Measurements from ENCODE around the gene NTN4.

The NTN4 gene

DNA sequence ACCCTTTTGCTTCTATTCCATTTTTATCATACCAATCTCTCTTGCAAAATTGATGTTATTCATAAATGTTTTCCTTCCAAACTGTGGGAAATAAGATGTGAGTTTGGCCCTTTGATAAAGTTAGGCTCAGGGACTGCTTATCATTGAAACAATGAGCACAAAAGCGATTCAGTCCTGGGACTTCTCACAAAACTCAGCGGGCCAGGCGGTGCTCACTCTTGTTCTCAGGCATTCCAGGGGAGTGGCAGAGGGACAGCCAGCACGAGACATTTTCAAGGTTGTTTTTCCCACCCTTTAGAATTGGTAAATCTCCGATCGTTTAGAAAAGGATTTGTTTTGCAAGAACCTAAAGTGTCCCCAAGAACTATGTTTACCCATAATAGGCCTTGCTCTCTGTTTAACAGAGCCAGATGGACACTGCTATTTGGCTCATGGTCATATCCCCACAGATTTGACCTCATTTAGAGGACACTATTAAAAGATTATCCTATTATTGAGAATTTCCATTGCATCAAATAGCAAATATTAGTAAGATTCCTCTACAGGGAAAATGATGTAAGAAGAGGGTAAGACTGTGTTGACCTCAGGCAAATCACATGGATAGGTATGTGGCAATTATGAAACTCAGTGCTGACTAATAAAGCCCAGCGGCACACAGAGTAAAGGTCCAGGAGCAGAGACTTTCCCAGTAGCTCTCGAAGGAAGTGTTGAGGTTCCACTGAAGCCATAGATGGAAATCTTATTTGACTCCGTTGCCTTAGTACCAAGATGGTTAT is 136.6 kb downstream of the NTN4 start:
- no peak for DNase-seq

DNA sequence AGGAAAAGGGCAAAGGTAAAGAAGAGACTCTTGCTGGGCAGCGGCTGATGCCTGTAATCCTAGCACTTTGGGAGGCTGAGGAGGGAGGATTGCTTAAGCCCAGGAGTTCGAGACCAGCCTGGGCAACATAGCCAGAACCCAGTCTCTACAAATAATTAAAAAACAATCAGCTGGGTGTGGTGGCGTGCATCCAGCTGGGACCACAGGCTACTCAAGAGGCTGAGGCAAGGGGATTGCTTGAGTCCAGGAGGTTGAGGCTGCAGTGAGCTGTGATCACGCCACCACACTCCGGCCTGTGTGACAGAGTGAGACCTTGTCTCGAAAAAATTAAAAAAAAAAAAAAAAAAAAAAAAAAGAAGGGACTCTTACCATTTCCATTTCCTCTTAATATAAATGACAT is 138.9 kb downstream of the NTN4 start:
- DNase-seq: no peak

DNA sequence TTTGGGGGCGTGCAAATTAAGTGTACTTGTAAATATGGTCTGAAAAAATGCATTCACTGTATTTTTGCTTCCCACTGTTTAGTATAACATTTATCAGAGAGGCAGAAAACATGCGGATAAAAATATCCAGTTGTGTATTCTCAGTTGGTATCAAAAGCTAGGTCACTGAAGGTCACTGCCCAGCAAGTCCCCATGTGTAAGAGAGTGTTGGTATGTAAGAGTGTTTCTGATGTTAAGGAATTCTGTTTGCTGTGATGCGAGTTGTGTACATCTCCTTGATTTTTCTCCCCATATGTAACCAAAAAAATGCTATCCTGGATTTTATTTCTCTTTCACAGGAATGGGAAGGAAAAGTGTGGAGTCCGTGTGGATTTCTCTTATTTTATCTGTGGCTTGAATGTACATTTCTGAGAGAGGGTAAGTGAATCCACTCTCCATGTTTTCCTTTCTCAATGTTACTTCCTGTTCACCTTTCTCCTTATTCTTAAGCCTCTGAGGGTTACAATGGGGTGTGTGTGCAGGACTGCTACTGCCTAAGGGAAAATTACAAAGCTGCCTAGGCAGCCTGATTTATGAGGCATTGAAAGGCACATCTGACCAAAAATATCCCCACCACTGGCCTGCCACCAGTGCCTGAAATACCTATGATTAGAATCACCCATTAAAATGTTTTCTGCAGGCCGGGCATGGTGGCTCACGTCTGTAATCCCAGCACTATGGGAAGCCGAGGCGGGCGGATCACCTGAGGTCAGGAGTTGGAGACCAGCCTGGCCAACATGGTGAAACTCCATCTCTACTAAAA is 141.4 kb downstream of the NTN4 start:
- no peak for DNase-seq

DNA sequence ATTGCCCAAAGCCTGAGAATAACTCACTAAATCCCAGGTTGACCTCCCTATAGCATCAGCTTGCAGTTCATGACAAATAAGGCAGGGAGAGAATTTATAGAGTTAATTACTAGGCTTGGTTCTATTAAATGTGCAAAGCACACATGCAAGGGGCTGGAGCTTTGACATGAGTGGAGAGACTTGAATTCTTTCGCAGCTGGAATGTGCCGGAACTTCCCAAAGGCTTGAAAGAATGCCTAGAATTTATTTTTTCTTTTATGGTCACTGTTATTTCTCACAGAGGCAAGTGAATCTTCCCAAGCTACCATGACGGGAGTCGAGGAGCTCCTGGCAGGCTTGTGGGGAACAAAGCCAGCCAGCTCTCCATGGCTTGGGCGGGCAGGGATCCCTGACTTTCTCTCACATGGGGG is 143.8 kb downstream of the NTN4 start:
- no peak for DNase-seq

DNA sequence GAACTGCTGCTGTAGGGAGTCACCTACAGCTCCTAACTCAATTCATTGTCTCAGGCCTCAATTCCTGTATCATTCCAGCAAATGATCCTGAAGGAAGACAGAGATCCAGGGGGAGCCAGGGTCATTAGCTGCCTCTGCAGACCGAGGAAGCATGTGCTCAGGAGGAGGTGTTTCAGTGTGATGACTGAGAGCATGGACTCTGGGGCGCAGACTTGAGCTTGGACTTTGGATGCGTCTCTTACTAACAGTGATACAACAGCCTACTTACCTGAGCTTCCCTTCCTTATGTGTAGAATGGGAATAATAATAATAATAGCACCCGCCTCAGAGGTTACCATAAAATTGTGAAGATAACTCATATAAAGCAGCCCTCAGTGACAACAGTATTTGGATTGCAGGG is 147.3 kb downstream of the NTN4 start:
- DNase-seq: no peak

DNA sequence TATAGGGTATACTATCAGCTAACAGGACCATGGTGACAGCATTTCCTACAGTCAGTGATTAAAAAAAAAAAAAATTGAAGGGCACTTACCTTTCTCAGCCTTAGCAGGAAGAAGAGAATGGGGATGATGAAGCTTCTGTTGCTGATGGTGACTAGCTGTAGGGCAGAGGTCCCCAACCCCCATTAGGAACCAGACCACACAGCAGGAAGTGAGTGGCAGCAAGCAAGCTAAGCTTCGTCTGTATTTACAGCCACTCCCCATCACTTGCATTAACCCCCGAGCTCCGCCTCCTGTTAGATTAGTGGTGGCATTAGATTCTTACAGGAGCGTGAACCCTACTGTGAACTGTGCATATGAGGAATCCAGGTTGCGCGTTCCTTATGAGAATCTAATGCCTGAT is 148.0 kb downstream of the NTN4 start:
- DNase-seq: no peak

DNA sequence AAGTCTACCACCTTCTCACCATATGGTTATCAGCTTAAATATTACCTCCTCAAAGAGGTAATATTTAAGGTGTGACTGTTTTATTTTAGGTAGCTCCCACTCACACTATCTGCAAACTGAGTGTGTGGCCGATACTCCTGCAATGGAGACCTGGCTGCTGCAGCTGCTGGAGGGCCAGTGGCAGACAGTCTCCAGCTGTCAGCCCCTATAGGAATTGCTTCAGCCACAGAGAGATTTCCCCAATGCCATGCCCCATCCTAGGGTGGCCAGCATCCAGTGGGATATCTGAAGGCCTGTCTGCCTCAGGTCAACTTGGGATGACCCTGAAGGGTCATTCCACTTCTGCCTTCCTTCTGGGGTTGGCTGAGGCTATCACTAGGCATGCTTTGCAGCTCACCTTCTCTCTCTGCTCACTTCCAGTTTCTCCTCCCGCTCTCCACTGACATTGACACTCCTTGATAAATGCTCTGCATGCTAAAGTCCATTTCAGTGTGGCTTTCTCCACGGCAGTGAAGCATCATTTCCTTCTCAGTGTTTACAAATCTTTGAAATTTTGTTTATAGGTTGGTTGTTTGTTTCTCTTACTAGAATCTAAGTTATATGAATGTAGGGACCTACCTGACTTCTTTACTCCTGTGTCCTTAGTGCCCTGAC is 149.1 kb downstream of the NTN4 start:
- DNase-seq: no peak

DNA sequence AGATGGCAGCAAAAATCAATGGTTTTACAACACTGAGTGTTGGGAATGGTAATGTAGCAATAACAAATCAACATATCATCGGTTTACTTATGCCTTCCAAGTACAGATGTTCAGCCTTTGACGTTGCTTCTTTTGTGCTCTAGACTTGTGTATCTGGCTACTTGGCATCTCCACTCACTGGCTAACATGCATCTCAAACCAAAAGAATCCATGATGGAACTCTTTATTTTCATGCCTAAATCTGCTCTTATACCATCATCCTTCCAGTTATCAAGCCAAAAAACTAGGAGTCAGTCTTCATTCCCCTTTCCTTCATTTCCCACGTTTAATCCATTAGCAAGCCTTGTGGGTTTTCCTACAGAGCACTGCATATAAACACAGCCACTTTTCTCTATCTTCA is 150.0 kb downstream of the NTN4 start:
- no peak for DNase-seq

DNA sequence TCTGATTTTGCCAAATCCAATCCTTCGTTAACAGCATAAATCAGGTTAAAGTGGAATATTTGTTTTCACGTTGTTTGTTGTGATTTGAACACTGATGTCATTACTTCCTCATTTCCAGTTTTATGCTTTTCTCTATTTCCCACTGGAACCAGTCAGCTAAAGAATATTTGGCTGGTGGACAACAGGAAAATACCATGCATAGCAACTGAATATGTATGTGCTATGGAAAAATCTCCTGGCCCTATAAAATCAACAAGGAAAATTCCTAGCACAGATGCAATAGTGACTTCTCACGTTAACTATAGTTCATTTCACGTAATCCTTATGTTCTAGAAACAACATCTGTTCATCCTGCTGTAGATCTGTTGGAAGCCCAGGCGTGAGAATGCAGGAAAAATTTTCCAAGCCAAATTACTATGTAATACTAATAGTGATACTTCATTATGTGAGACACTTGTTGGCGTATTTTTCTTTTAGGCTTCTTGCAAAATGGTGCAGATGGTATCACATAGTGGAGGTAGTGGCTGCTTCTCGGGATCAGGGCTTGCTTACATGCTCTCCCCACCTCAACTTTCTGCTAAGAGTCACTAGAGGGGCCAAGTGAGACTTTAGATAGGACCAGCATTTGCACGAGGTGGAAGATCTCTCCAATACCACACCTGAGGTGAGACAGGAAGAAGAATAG is 153.0 kb downstream of the NTN4 start:
- DNase-seq: no peak

DNA sequence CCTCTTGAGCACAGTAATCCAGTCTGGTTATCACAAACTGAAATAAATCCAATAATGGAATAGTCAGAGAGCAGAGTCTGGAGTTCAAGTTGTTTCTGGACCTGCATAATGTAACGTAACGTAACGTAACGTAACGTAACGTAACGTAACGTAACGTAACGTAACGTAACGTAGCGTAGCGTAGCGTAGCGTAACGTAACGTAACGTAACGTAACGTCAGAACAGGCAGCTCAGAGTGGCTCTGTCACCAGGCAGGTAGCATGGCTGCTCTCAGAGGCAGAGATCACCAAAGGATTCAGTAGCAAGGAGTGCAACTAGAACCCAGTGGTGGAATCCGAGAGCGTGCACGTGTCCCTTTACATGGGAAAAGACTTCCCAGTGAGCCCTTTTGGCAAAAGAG is 153.6 kb downstream of the NTN4 start:
- no peak for DNase-seq

DNA sequence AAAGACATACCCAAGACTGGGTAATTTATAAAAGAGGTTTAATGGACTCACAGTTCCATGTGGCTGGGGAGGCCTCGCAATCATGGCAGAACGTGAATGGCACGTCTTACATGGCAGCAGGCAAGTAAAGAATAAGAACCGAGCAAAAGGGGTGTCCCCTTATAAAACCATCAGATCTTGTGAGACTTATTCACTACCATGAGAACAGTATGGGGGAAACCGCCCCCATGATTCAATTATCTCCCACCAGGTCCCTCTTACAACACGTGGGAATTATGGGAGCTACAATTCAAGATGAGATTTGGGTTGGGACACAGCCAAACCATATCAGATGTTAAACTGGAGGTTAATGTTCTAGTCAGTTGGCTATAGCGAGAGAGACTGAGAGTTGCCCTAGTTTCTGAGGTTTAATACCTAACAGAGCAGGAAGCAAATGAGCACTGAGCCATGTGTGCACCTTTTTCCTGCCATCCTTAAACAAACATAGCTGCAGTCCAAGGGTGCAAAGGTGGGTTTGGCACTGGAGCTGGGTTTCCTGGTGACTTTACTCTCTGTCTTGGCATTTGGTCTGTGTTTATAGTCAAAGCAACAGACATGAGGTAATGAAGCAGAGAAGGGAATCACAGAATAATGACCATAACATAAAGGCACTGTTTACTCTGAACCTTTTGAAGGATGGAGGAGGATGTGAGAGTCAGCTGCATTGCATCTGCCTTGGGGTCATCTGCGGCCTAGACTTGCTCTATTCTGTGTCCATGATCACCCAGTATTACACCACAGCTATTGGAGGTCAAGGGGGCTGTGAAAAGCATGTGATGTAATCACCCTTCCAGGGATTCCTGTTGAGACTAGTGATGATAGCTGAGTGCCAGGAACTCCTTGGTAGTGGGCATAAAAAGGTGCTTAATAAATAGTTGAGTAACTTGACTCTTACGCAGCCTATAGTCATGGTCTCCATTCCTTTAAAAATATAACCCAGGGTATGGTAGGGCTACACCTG is 155.6 kb downstream of the NTN4 start:
- DNase-seq: no peak

DNA sequence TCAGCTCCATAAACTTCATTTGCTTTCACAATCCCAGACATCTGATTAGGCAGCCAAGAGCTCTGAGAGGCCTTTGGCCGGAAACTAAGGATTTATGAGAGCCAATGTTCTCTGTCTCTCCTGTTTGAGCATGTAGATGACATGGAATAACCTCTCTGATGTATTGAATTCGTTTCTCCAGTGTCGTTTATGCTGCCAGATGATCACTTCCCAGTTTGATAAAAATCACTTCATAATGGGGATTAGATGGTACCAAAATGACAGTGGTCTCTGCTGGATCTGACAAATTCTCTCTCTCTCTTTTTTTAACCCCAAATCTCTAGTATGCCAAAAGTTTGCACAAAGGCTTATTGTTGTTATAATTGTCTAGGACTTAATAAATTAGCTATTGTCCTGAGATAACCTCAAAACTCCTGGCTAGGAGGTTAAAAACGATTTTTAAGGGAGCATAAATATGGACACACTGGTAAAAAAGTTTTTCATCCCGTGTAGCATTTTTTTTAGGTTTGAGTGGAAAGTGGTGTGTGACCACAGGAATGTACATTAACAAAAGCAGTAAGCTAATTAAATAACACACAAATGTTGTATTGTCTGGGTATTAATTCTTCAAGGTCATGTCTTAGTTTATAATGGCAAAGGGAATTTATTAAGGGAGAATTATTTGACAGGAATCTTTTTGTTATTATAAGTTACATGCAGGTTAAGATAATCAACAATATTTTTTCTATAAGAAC is 156.7 kb downstream of the NTN4 start:
- no peak for DNase-seq

DNA sequence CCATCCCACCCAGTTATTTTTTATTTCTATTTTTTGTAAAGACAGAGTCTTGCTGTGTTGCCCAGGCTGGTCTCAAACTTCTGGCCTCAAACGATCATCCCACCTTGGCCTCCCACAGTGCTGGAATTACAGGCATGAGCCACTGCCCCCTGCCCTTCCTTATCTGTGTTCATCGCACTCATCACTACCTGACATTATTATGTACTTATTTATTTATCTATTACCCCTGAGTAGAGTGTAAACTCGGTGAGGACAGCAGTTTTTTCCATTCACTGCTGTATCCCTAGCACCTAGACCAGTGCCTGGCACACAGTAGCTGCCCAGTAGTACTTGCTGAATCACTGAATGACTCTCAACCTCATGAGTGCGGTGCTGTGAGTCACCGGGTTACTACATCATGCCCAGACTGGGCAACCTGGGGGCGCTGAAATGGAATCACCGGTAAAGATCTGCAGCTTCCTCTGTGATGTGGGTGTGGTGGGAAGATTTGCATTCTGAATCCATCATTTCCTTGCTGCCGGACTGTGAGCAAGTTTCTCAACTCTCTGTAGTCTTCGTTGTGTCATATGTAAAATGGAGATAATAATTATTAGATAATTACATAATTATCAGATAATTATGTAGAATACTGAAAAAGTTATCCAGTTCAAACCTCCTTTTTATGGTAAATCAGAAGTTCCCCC is 157.4 kb downstream of the NTN4 start:
- DNase-seq: no peak

DNA sequence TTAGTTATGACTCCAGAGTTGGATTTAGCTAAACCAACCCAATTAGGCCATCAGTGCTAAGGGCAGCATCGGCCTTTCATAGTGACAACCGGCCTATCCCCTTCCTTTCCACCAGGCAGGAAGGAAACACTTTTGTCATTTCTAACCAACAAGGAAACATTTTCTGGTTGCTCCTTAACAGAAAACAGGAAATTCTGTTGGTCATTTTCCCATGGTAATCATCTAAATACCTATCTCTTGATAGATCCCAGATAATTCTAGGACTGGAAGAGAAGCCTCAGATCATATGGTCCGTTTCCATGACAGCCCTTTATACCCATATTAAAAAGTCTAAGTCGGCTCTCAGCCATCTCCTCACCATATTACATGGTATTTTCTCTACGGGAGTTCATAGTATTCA is 160.1 kb downstream of the NTN4 start:
- no peak for DNase-seq

DNA sequence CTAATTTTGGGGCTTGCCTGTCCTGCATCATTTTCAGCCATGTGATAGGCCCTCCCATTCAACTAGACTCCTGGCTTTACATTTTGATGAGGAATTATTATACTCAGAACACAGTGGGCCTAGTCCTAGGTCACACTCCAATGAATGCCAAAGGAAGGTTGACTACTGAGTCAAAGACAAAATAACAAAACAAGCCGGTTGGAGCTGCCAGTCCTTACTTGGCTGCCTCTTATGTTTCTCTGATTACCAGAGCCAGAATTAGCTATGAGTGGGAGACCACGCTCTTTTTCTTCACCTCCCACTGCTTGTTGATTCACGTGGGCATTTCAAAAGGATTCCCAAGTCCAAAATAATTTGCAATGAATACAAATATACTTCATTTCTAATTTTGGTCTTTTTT is 161.2 kb downstream of the NTN4 start:
- no peak for DNase-seq

DNA sequence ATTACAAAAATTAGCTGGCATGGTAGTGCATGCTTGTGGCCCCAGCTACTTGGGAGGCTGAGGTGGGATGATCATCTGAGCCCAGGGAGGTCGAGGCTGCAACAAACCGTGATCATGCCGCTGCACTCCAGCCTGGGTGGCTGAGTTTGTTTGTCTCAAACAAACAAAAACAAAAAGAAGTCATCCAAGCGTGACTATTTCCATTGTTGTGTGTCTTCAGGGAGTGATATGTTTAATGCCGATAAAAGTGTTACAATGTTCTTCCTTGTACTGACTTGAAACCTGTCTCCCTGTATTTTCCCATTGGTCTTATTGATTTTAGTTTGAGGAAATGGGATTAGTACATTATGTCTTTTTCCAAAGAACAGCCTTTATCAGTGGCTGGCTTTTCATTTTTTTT is 163.7 kb downstream of the NTN4 start:
- DNase-seq: no peak

DNA sequence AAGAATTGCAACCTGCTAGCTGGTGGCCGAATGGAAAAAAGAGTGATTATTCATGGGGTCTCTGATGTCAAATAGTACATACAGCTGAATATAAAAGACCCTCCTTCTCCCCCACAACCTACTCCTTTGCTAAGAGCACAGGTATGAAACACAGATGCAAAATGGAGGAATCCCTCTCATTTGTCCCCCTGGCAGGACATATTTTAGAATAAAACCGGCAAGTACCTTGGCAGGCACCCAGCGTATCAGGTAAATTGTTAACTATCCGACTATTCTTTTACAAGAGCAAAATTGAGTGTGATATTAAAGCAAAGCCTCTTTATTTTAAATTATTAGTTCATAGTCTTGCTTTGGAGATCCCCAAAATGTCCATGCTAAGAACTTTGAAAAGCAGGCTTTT is 165.6 kb downstream of the NTN4 start:
- no peak for DNase-seq

DNA sequence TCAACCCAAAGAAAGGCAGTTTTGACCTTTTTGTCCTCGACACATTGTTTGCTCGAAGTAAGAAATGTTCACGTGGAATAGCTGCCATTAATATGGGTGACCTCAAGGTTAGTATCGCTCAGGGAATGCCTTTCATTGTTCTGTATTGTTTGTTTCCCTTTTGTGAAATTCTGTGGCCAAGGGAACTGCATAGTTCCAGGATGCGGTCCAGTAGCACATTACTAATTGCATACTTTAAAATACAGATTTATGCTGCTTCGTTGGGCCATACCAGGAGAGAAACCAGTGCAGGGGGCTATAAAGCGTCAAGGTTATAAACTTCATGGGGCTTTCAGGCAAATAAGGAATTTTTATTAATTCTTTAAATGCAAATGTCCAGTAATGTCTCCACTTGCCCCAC is 166.0 kb downstream of the NTN4 start:
- no peak for DNase-seq

DNA sequence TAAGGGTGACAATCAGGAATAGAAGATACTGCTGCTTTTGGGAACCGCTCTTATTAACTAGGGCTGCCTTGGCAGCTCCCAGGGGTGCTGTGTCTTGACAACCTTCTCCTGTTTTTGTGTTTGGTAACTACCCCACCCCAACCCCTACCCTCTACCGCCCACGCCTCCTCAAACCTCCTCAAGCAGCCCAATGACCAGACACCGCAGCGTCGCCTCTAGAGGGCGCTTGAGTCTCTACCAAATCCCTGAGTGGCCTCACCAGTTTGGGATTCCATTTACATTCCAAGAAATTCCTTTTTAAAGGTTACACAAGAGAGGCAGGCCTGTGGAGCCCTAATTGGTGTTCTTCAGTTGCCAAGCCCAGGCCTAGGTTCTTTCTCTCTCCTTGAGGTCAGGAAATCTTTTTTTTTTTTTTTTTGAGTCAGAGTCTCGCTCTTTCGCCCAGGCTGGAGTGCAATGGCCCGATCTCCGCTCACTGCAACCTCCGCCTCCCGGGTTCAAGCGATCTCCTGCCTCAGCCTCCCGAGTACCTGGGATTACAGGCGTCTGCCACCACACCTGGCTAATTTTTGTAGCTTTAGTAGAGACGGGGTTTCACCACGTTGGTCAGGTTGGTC is 166.9 kb downstream of the NTN4 start:
- DNase-seq: no peak

DNA sequence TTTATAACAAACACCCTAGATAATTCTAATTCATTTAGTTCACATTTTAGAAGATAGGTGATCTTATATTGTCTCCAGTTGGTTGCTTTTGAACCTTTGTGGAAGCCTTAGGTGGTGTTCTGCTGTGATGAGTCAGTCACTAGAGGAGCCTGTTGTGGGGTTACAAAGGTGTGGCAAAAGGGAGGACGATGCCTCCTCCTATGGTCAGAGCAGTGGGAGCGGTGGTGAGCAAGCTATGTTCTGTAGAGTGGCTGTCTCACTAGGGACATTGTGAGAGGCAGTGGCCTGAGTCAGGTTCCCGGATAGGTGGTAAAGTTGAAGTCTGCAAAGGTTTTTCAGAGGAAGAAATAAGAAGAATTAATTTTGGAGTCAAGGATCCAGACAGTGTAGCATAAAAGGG is 167.7 kb downstream of the NTN4 start:
- DNase-seq: no peak
